K562 (cell line): Measurements from ENCODE around the gene CUL1. TPM values are rescaled to one million over a fixed set of nuclear protein-coding genes. Genes with fewer than 3 reads are reported as not detected.

Experiments used
- ATAC-seq: fragments of 200-7000 bp; cut with Tn5 transposase; 3 replicates; pipeline ENCODE4 v1.9.1; 2020; ENCODE audit warnings: moderate library complexity
- BruUV-seq: library from RNA; stranded (reverse); fragments of 400-500 nt; replicated peaks from 2 replicates; lab custom pipeline; 2021; lab: Mats Ljungman, UMichigan
- CTCF ChIA-PET: fragments of 300-600 bp; formaldehyde crosslinking; extraction: SDS; loops from one replicate; lab custom pipeline; 2021; ENCODE audit warnings: low intra/inter-chr PET ratio; lab: Yijun Ruan, JAX
- POLR2A ChIA-PET: fragments of 300-600, 350-650 bp; sonication (Branson Sonifier 250); formaldehyde crosslinking; extraction: SDS; loops from one replicate; lab custom pipeline; 2021; ENCODE audit warnings: antibody characterized with exemption, inconsistent platforms; lab: Yijun Ruan, JAX
- DNase-seq, 4 experiments: peaks; one replicate each; pipeline versions ENCODE4 v3.0.0 to v3.0.0-alpha.2; 2011 to 2018; ENCODE audit warnings: low spot score in 3 of 4, mixed read lengths in 3 of 4; ENCODE audit errors: extremely low read depth in 1 of 4
- FAIRE-seq: peaks from 2 replicates; lab custom pipeline; 2011; peaks lifted over from hg19 to GRCh38; lab: Jason Lieb, UNC
- H2AFZ ChIP-seq: 2 replicates; pipeline ENCODE4 v1.6.0; 2011; ENCODE audit warnings: low read depth, low read length, control low read depth, inconsistent platforms
- H3K27ac ChIP-seq: fragments of 200-600 bp; 3 replicates; pipeline ENCODE4 v1.8.0; 2011; ENCODE audit warnings: low read depth, mild to moderate bottlenecking, control low read depth, inconsistent platforms, low read length, moderate library complexity, mixed read lengths; ENCODE audit errors: extremely low read depth
- H3K27me3 ChIP-seq, 2 experiments: fragments of 300-600 bp in 1 of 2; 2 replicates in 1 of 2; 3 replicates in 1 of 2; pipeline versions ENCODE4 v1.6.0 to v1.8.0; 2011; ENCODE audit warnings: inconsistent platforms in 2 of 2, low read length in 2 of 2, mild to moderate bottlenecking in 1 of 2, mixed read lengths in 1 of 2, moderate library complexity in 1 of 2; ENCODE audit not compliant: control insufficient read depth in 2 of 2, insufficient read depth in 2 of 2
- H3K36me3 ChIP-seq: fragments of 300-600 bp; 3 replicates; pipeline ENCODE4 v1.8.0; 2011; ENCODE audit warnings: mild to moderate bottlenecking, low read length, inconsistent platforms; ENCODE audit not compliant: control insufficient read depth, insufficient read depth
- H3K4me1 ChIP-seq, 2 experiments: fragments of 200-600 bp in 1 of 2; replicated peaks in 1 of 2; 2 replicates in 1 of 2; 3 replicates in 1 of 2; pipeline versions ENCODE4 v1.5.1 to v1.8.0; 2011; ENCODE audit warnings: inconsistent platforms in 2 of 2, low read length in 2 of 2, mild to moderate bottlenecking in 1 of 2, mixed read lengths in 1 of 2, moderate library complexity in 1 of 2; ENCODE audit not compliant: control insufficient read depth in 2 of 2, insufficient read depth in 2 of 2
- H3K4me2 ChIP-seq: 2 replicates; pipeline ENCODE4 v1.6.1; 2011; ENCODE audit warnings: low read length, control low read depth, inconsistent platforms, mixed read lengths; ENCODE audit not compliant: insufficient read depth
- H3K4me3 ChIP-seq: fragments of 200-600 bp; sonication (generic), shearing (Covaris generic); 2 replicates; pipeline ENCODE4 v1.5.1; 2016; ENCODE audit warnings: control low read depth, inconsistent platforms
- H3K79me2 ChIP-seq: fragments of 200-600 bp; 3 replicates; pipeline ENCODE4 v1.8.0; 2011; ENCODE audit warnings: low read length, inconsistent platforms; ENCODE audit not compliant: control insufficient read depth, insufficient read depth
- H3K9ac ChIP-seq, 2 experiments: 2 replicates each; pipeline versions ENCODE4 v1.6.0 to v1.6.1; 2011; ENCODE audit warnings: low read depth in 2 of 2, low read length in 2 of 2, control low read depth in 1 of 2, inconsistent platforms in 1 of 2, mild to moderate bottlenecking in 1 of 2, mixed read lengths in 1 of 2; ENCODE audit not compliant: insufficient read depth in 1 of 2
- H3K9me1 ChIP-seq: one replicate; pipeline ENCODE4 v1.6.0; 2011; ENCODE audit warnings: inconsistent platforms, mild to moderate bottlenecking, low read length, moderate library complexity; ENCODE audit not compliant: control insufficient read depth, insufficient read depth
- H3K9me3 ChIP-seq: replicated peaks from 2 replicates; pipeline ENCODE4 v1.5.1; 2011; ENCODE audit warnings: low read depth, low read length, inconsistent platforms; ENCODE audit not compliant: control insufficient read depth, insufficient read depth
- H4K20me1 ChIP-seq: replicated peaks from 2 replicates; pipeline ENCODE4 v1.6.1; 2011; ENCODE audit warnings: low read length, inconsistent platforms, mixed read lengths; ENCODE audit not compliant: control insufficient read depth, insufficient read depth
- DDX20 ChIP-seq: fragments of 450-650 bp; IDR thresholded peaks from 2 replicates; pipeline ENCODE4 v1.6.1; 2016; ENCODE audit warnings: missing genetic modification characterization, low read depth, mild to moderate bottlenecking, missing compliant biosample characterization, moderate library complexity
- GABPB1 ChIP-seq: sonication (generic); formaldehyde crosslinking; IDR thresholded peaks from 2 replicates; pipeline ENCODE4 v1.8.0; 2022; ENCODE audit warnings: mild to moderate bottlenecking, missing genetic modification reagents
- MLLT1 ChIP-seq, 2 experiments: fragments of 450-650 bp; IDR thresholded peaks; 2 replicates each; pipeline ENCODE4 v1.6.1; 2016
- MLX ChIP-seq, 2 experiments: fragments of 450-650 bp in 1 of 2; sonication (generic) in 1 of 2; formaldehyde crosslinking; conservative IDR thresholded peaks; 2 replicates each; pipeline versions ENCODE4 v1.4.0 to v1.8.1; 2020 to 2022; ENCODE audit warnings: mild to moderate bottlenecking in 1 of 2, missing genetic modification reagents in 1 of 2
- SMARCE1 ChIP-seq: fragments of 450-650 bp; IDR thresholded peaks from 2 replicates; pipeline ENCODE4 v1.7.1; 2016; ENCODE audit warnings: mild to moderate bottlenecking
- ZBTB40 ChIP-seq, 2 experiments: fragments of 450-650 bp in 1 of 2; sonication (generic) in 1 of 2; formaldehyde crosslinking in 1 of 2; IDR thresholded peaks; 2 replicates each; pipeline versions ENCODE4 v1.7.1 to v1.9.0; 2016 to 2022; ENCODE audit warnings: inconsistent platforms in 1 of 2, mild to moderate bottlenecking in 1 of 2, missing genetic modification reagents in 1 of 2
- ZNF561 ChIP-seq: fragments of 450-650 bp; formaldehyde crosslinking; conservative IDR thresholded peaks from 2 replicates; pipeline ENCODE4 v1.4.0; 2020; ENCODE audit warnings: mild to moderate bottlenecking, moderate library complexity
- in situ Hi-C: fragments of 300-500 bp; cut with MboI; formaldehyde crosslinking; loops from 4 replicates; pipeline ENCODE4 v1.15.0; 2018; ENCODE audit warnings: inconsistent platforms, mixed read lengths
- intact Hi-C: fragments of 100-400 bp; cut with micrococcal nuclease; formaldehyde crosslinking; loops from 2 replicates; pipeline ENCODE4 v1.14.2; 2022
- polyA plus RNA-seq, 8 experiments: library from polyadenylated mRNA; depleted of rRNA in 4 of 8; stranded (reverse) in 5 of 8; unstranded in 3 of 8; fragments of >200 nt; fragmentation: Nextera tagmentation in 2 of 8; fragmentation: Illumina TruSeq in 1 of 8; extraction: Ambion mirVana in 2 of 8; extraction: Trizol in 1 of 8; gene quantifications; 2 replicates each; pipeline versions ENCODE4 v1.2.1 to v1.2.3, GENCODE V29; 2011 to 2014; ENCODE audit warnings: inconsistent platforms in 1 of 8, missing spikeins in 1 of 8
- total RNA-seq, 7 experiments: library from RNA; depleted of rRNA in 6 of 7; stranded (reverse); fragments of >200 nt in 6 of 7; fragmentation: Illumina TruSeq in 2 of 7; extraction: Trizol in 2 of 7; gene quantifications; 2 replicates each; pipeline versions ENCODE4 v1.2.1 to v1.2.3, GENCODE V29; 2011 to 2021; ENCODE audit warnings: low replicate concordance in 1 of 7

CUL1 gene
- total and polyA plus RNA-seq, 9 of the 15 experiments (the other 6 are each of a cell fraction or from before 2014, with no cell fraction given): 31.5 to 107 (median 96.5) TPM

- no peak for TF ChIP-seq MLX (CRISPR knock-in tag; conservative IDR thresholded peaks at IDR 0.05)
- TF ChIP-seq ZNF561 (CRISPR knock-in tag): no peak
- TF ChIP-seq, all 486 proteins: peak for 0
These were observed 48.4 kb upstream of the CUL1 start (continued) for GRCh38 chr7:148650232-148650858.

GRCh38 chr7:148652773-148653172 lies 45.9 kb upstream of the CUL1 start:
- DNase-seq (no peak), ATAC-seq (no peak), FAIRE-seq (no peak)
- H2AFZ ChIP-seq: no peak overlapping the region
- H3K4me2 ChIP-seq: no peak overlapping the region
- H4K20me1 ChIP-seq: no peaks in the 10 kb centered on the region
- H3K27ac ChIP-seq: no peak overlapping the region
- ChIA-PET CTCF (no interaction called here), POLR2A (no interaction called here)
- peaks cover 15 to 48% of the 10 kb centered on the region in 2 experiments for H3K27me3 ChIP-seq
- in situ Hi-C loops (no loop called here), intact Hi-C loops (no loop called here)
- peak; percentile 92 for TF ChIP-seq ZBTB40 (IDR thresholded peaks at IDR 0.05)
- peak; percentile 87 for TF ChIP-seq ZBTB40 (CRISPR knock-in tag; IDR thresholded peaks at IDR 0.05)
- no peak for TF ChIP-seq MLLT1 (IDR thresholded peaks at IDR 0.05)
- TF ChIP-seq SMARCE1: no peak
- no peak for TF ChIP-seq DDX20 (tag)
- TF ChIP-seq GABPB1 (CRISPR knock-in tag): no peak
- no peaks in the 10 kb centered on the region for H3K4me1 ChIP-seq
- H3K9ac ChIP-seq: no peak overlapping the region
- no peaks in the 10 kb centered on the region for H3K9me3 ChIP-seq
- no peaks in the 10 kb centered on the region for H3K36me3 ChIP-seq
- no peaks in the 10 kb centered on the region for H3K79me2 ChIP-seq
- BruUV-seq: no TSS peak
- no peak overlapping the region for H3K4me3 ChIP-seq
- H3K9me1 ChIP-seq: no peaks in the 10 kb centered on the region
